DND-41 (cell line): ENCODE data around the gene VCP.

Experiments used
- EZH2 ChIP-seq: IDR thresholded peaks from 3 replicates; pipeline ENCODE4 v1.6.1; 2012; ENCODE audit warnings: borderline replicate concordance, low read depth, mild to moderate bottlenecking, moderate library complexity, low read length, inconsistent platforms; ENCODE audit not compliant: severe bottlenecking
- TF ChIP-seq, protein P1 (sequence below): IDR thresholded peaks from 2 replicates; pipeline ENCODE4 v1.5.1; 2012; ENCODE audit warnings: borderline replicate concordance, low read length, moderate library complexity, mild to moderate bottlenecking; ENCODE audit not compliant: poor library complexity, severe bottlenecking; ENCODE audit errors: extremely low read depth

DNA sequence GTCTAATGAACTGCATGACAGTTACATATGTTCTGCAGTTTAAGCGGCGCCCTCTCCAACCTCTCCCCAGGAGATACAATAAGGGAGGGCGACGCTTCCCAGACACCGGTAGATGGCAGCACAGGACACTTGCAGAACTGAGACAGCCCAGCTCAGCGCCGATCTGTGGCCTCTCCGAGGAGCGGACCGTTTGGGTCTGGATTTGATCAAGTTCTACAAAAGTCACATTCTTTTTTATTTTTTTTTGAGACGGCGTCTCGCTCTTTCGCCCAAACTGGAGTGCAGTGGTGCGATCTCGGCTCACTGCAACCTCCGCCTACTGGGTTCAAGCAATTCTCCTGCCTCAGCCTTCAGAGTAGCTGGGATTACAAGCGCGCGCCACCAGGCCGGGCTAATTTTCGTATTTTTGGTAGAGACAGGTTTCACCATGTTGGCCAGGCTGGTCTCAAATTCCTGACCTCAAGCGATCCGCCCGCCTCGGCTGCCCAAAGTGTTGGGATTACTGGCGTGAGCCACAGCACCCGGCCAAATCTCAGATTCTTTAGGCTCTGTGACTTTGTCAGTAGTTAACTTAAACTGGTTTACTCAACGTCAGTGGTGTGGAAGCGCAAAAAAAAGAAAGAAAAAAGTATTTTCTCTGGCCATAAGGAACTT, 44.6 kb upstream of the VCP start:
- TF ChIP-seq, protein P1, sequence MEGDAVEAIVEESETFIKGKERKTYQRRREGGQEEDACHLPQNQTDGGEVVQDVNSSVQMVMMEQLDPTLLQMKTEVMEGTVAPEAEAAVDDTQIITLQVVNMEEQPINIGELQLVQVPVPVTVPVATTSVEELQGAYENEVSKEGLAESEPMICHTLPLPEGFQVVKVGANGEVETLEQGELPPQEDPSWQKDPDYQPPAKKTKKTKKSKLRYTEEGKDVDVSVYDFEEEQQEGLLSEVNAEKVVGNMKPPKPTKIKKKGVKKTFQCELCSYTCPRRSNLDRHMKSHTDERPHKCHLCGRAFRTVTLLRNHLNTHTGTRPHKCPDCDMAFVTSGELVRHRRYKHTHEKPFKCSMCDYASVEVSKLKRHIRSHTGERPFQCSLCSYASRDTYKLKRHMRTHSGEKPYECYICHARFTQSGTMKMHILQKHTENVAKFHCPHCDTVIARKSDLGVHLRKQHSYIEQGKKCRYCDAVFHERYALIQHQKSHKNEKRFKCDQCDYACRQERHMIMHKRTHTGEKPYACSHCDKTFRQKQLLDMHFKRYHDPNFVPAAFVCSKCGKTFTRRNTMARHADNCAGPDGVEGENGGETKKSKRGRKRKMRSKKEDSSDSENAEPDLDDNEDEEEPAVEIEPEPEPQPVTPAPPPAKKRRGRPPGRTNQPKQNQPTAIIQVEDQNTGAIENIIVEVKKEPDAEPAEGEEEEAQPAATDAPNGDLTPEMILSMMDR = peak; percentile 91
- no peak for TF ChIP-seq EZH2
